Cortex of kidney (tissue), 1 donor: ENCODE results near the gene TEX9.
"Not testable (repeated sequence)": the region's sequence is repeated elsewhere in the genome, so short reads cannot be mapped to it uniquely, and the experiment has no call there.

Source experiments
- DNase-seq: peaks from one replicate; lab custom pipeline; 2025; lab: John Stamatoyannopoulos, UW

TEX9 gene

GRCh38 chr15:56366211-56366610 lies 985 bp downstream of the TEX9 start:
- no peak for DNase-seq

DNA sequence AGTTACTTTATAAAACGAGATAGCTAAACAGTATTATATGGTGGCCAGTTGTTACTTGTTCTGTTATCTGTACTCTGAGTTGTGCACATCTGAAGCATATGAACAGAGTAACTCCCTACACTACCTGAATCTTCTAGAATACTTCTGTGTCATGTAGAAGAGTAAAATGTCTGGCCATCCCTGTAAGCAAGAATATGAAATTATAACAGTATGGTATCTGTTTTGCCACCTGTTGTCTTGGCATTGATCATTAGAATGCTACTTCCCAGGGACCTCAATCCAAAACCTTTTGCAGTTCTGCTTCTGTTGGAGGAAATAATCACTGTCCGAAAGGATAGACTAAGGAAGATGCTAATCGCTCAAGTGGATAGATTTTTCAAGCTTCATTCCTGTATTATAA lies 1.9 kb downstream of the TEX9 start:
- DNase-seq, result no peak

DNA sequence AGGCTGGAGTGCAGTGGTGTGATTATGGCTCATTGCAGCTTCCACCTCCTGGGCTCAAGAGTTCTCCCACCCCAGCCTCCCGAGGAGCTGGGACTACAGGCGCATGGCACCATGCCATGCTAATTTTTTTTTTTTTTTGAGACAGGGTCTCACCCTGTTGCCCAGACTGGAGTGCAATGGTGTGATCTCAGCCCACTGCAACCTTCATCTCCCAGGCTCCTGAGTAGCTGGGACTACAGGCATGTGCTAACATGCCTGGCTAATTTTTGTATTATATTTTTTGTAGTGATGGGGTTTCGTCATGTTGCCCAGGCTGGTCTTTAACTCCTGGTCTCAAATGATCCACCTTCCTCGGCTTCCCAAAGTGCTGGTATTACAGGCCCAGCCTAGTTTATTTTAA lies 4.0 kb downstream of the TEX9 start:
- no peak for DNase-seq

- DNase-seq, result no peak
These were observed 6.4 kb downstream of the TEX9 start for GRCh38 chr15:56371495-56372147.

DNA sequence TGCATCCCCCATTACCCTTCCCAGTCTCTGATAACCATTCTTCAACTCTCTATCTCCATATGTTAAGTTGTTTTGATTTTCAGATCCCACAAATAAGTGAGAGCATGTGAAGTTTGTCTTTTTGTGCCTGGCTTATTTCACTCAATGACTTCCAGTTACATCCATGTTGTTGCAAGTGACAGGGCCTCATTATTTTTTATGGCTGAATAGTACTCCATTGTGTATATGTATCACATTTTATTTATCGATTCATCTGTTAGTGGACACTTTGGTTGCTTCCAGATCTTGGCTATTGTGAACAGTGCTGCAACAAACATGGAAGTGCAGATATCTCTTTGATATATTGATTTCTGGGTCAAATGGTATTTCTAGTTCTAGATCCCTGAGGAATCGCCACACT lies 9.5 kb downstream of the TEX9 start:
- DNase-seq, result not testable (repeated sequence)

DNA sequence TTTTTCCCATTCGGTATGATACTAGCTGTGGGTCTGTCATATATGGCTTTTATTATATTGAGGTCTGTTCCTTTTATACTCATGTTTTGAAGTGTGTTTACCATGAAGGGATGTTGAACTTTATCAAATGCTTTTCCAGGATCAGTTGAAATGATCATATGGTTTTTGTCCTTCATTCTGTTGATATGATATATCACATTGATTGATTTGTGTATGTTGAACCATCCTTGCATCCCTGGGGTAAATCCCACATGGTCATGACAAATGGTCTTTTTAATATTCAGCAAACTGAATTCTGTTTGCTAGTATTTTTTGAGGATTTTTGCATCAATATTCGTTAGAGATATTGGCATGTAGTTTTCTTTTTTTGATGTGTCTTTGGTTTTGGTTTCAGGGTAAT lies 12.6 kb downstream of the TEX9 start:
- not testable (repeated sequence) for DNase-seq

DNA sequence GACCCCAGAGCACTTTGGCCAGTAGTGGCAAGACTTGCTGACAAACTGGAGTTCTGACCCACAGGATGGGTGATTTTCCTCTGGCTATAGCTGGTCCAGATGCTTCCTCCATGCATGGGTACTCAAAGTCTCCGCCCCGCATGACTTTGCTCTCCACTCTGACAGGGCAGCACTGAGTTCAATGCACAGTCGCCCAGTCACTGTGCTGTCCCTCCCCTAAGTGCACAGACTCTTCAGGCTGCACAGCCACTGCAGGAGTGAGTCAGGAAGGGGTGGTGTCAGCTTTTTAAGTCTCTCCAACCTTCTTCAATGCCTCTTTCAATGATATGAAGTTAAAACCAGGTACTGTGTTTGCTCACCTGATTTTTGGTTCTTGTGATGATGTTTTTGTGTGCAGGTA lies 17.8 kb downstream of the TEX9 start:
- no peak for DNase-seq

GRCh38 chr15:56385908-56386307 lies 20.7 kb downstream of the TEX9 start:
- DNase-seq, result no peak

DNA sequence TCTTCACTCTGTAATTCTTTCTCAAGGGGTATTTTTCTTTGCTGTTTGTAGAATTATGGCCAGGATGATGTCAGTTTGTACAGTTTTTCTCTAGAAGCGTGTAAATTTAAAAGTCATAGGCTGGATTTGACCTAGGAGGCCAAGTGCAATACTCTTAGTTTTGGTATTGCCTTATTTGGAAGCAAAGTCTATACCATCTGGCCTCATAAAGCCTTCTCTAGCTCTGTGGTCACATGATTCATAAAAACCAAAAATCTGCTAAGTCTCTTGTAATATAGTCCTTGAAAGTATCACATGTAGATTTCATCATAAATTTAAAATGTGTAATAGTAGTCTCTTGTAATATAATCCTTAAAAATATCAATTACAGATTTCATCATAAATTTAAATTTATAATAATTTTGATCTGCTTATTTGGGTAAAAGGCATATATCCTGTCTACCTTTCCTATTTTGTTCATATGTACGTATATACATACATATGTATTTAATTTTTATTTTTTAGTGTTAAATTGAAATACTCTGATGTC lies 25.6 kb downstream of the TEX9 start:
- no peak for DNase-seq

- DNase-seq, result no peak
These were observed 28.1 kb downstream of the TEX9 start for GRCh38 chr15:56393277-56393676.

DNA sequence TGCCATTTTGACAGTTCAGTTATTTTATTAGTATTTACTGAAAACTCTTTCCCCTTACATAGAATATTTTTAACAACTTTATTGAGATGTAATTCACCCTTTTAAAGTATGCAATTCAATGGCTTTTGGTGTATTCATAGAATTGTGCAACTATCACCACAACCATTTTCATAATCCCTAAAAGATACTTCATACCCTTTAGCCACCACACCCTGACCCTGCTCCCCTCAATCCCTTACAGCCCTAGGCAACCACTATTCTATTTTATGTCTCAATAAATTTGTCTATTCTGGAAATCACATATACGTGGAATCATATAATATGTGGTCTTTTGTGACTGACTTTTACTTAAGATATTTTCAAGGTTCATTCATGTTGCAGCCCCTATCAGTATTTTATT lies 29.7 kb downstream of the TEX9 start:
- DNase-seq, result no peak

DNA sequence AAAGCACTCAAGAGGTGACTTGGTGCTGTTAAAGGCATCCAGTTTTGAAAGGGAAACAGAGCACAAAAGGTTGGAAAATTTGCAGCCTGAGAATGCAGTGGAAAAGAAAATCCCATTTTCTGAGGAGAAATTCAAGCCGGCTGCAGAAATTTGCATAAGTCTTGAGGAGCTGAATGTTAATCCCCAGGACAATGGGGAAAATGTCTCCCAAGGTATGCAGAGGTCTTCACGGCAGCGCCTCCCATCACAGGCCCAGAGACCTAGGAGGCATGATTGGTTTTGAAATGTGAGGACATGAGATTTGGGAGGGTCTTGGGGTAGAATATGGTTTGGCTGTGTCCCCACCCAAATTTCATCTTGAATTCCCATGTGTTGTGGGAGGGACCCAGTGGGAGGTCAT lies 32.1 kb downstream of the TEX9 start:
- DNase-seq, result not testable (repeated sequence)

DNA sequence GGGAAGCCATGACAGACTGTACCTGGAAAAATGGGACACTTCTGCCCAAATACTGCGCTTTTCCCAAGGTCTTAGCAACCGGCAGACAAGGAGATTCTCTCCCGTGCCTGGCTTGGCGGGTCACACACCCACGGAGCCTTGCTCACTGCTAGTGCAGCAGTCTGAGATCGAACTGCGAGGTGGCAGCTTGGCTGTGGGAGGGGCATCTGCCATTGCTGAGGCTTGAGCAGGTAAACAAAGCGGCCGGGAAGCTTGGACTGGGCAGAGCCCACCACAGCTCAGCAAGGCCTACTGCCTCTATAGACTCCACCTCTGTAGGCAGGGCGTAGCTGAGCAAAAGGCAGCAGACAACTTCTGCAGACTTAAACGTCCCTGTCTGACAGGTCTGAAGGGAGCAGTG lies 34.0 kb downstream of the TEX9 start:
- DNase-seq, result not testable (repeated sequence)

DNA sequence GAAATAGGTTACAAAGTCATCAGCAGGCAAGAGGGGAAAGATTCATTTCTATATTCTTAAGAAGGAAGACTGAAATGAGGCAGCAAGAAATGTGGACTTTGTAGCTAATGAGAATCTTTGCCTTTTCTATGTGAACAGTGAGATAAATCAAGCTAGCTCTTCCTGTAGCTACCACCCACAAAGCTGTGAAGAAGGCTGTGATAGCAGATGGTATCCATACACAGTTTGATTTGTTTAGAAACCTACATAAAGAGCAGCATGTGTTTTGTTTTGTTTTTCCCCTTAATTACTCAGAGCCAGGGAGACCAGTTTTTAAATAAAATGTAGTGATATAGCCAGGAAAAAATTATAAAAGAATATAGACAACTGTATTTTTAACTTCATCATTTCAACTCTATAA lies 45.5 kb downstream of the TEX9 start:
- DNase-seq, result no peak

DNA sequence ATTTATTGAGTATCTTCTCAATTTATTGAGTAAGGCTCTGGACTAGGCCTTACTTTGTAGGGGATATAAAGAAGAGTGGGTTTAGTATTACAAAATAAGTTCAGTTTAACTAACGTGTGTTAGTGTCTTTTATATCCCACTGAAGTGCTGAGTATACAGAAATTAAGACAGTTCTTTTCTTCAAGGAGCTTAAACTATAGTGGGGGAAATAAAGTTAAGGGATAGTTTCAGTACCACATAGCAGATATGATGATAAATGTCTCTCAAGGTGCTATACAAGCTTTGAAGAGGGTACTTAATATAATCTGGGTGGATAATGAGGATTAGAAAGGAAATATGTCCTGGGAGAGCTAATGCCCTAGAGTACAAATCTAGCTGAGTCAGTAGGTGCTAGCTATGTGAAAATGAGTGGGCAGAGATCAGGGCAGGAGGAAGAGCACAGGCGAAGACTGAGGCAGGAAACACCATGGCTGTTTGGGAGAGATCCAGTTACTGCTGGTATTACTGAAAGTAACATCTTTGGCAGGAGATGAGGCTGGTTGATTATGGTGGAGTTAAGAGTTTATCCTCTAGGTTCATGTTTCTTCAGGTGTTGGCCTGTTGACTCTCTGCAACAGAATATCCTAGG lies 46.0 kb downstream of the TEX9 start:
- DNase-seq, result no peak

DNA sequence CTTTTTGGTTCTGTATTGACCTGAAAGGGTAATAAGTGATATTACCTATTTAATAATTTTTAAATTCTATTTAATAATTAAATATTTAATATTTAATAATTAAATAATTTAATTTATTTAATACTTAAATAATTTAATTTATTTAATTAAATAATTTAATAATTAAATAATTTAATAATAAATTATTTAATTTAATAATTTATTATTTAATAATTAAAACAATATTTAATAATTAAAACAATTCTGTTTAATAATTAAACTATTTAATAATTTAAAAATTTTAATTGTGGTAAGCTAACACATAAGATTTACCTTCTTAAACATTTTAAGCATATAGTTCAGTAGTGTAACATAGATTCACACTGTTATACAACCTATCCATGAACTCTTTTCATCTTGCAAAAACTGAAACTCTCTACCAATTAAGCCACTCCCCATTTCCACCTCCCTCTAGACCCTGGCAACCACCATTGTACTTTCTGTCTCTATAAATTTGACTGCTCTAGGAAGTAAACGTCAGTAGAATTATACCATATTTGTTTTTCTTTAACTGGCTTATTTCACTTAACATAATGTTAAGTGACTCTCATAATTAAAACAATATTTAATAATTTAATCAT lies 48.0 kb downstream of the TEX9 start:
- not testable (repeated sequence) for DNase-seq

DNA sequence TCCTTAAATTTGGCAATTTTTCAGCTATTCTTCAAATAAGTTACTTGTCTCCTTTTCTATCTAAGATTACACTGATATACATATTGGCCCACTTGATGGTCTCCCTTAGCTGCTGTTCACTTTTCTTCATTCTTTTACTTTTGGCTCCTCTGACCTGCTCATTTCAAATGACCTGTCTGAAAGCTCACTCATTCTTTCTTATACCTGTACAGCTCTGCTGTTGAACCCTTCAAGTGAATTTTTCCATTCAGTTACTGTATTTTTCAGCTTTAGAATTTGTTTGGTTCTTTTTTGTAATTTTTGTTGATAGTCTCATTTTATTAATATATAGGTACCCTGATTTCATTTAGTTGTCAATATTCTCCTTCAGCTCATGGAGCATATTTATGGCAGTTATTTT lies 60.0 kb downstream of the TEX9 start:
- DNase-seq, result no peak

DNA sequence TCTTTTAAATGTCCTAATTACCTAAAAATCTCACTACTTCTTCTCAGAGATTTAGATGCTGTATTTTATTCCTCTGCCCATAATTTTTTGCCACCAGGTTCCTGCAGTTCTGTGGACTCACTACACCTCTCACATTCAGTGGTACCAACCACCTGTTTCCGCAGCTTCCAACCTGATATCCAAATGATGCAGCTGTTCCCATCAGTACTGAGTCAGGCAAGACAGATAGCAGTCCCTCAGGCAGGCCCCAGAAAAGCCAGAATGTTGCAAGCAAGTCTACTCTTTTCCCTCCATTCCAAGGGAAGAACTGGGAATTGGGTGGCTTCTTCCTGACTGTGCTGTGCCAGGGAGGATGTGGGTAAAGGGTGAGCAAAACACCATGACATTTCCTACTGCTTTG lies 60.8 kb downstream of the TEX9 start:
- no peak for DNase-seq

DNA sequence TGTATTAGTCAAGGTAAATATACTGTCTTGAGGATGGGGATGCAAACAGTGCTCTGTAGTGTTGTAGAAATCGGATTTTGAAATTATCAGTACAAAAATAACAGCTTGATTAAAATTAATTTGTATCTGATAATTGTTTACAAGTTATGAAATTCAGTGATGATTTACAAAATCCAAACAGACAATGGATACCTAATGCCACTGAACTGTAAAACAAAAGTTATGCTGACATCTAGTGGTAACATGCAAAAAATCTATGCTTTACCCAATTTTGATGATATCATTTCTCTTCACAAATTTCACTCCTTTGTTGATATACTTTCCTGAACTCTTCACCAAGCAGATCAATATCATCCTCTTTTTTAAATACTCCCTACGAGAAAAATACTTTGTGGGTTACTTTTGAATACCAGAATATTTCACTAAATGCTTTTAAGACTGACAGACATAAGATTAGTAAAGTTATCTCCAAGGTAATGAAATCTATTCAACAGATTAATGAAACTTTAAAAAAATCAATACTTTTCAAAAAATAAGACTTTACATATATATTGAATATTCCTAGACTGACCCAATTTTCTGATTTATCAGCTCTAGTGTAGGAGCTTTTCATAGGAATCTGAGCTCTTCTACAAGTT lies 63.7 kb downstream of the TEX9 start:
- no peak for DNase-seq

DNA sequence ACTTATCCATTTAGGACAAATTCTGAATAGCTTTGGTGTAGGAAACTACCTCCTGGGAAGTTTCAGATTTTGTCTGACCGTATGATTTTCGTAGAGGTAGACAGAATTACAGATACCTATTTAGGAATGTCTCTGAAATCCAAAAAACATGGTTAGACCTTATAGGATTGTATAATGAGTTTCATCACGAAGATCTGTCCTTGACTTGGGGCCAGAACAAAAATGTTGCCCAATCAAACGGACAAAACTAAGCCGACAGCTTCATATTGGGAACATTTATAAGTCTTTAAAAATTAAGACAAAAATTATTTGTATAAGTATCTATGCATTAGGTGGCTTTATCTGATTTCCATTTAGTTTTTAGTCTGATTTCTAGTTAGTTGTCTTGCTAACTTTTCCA lies 67.1 kb downstream of the TEX9 start:
- DNase-seq, result no peak

GRCh38 chr15:56440214-56440770 lies 75.1 kb downstream of the TEX9 start:
- DNase-seq, result no peak

GRCh38 chr15:56442354-56442753 lies 77.1 kb downstream of the TEX9 start:
- no peak for DNase-seq

GRCh38 chr15:56445746-56446145 lies 80.5 kb downstream of the TEX9 start:
- DNase-seq, result no peak
